HT-29 (cell line): ENCODE results near the gene THRB. TPM values are rescaled to one million over a fixed set of nuclear protein-coding genes. Genes with fewer than 3 reads are reported as not detected.

Source experiments
- DNase-seq: peaks from one replicate; pipeline ENCODE4 v3.0.0-alpha.2; 2015; ENCODE audit warnings: low spot score
- total RNA-seq: library from RNA; depleted of rRNA; stranded (reverse); fragments of >200 nt; shearing (Covaris generic); gene quantifications from 2 replicates; pipeline ENCODE4 v1.2.3, GENCODE V29; 2014

The THRB gene
- total RNA-seq, 1 experiment from 2014 or later = 0.94 TPM

- DNase-seq = no peak
These were observed 112.0 kb downstream of the THRB start for GRCh38 chr3:24382647-24383046.

- DNase-seq = no peak
These were observed 114.7 kb downstream of the THRB start for GRCh38 chr3:24379936-24380335.

GRCh38 chr3:24378313-24378712, 116.3 kb downstream of the THRB start:
- no peak for DNase-seq

- DNase-seq = no peak
These were observed 117.2 kb downstream of the THRB start for GRCh38 chr3:24377218-24377993.

- no peak for DNase-seq
These were observed 118.7 kb downstream of the THRB start for GRCh38 chr3:24375947-24376384.

GRCh38 chr3:24374801-24375200, 119.8 kb downstream of the THRB start:
- no peak for DNase-seq

GRCh38 chr3:24373198-24373959, 121.3 kb downstream of the THRB start:
- DNase-seq = no peak

GRCh38 chr3:24372559-24373197, 122.0 kb downstream of the THRB start:
- DNase-seq = no peak

- DNase-seq = no peak
These were observed 124.1 kb downstream of the THRB start for GRCh38 chr3:24370352-24371090.

- no peak for DNase-seq
These were observed 126.0 kb downstream of the THRB start for GRCh38 chr3:24368605-24369004.

- DNase-seq = no peak
These were observed 126.9 kb downstream of the THRB start for GRCh38 chr3:24367664-24368264.

GRCh38 chr3:24367216-24367615, 127.4 kb downstream of the THRB start:
- DNase-seq = no peak

GRCh38 chr3:24365168-24365567, 129.5 kb downstream of the THRB start:
- DNase-seq = peak; percentile 58

- DNase-seq = no peak
These were observed 130.3 kb downstream of the THRB start for GRCh38 chr3:24364359-24364758.

- DNase-seq = peak; percentile 16
These were observed 131.4 kb downstream of the THRB start for GRCh38 chr3:24363242-24363641.

GRCh38 chr3:24361623-24362022, 133.0 kb downstream of the THRB start:
- DNase-seq = no peak

GRCh38 chr3:24360957-24361356, 133.7 kb downstream of the THRB start:
- DNase-seq = no peak

- no peak for DNase-seq
These were observed 134.8 kb downstream of the THRB start for GRCh38 chr3:24359645-24360462.

GRCh38 chr3:24359102-24359501, 135.5 kb downstream of the THRB start:
- DNase-seq = no peak

- no peak for DNase-seq
These were observed 137.0 kb downstream of the THRB start for GRCh38 chr3:24357635-24358034.
